ENCODE data around the gene HRH2. TPM values are rescaled to one million over a fixed set of nuclear protein-coding genes. Genes with fewer than 3 reads are reported as not detected.
"Not testable (repeated sequence)": the region's sequence is repeated elsewhere in the genome, so short reads cannot be mapped to it uniquely, and the experiment has no call there.

The HRH2 gene
- total and polyA plus RNA-seq, 2 donors (not counting 1 experiment from before 2014, with no cell fraction given), result 0.03 TPM; not detected in 1

DNA sequence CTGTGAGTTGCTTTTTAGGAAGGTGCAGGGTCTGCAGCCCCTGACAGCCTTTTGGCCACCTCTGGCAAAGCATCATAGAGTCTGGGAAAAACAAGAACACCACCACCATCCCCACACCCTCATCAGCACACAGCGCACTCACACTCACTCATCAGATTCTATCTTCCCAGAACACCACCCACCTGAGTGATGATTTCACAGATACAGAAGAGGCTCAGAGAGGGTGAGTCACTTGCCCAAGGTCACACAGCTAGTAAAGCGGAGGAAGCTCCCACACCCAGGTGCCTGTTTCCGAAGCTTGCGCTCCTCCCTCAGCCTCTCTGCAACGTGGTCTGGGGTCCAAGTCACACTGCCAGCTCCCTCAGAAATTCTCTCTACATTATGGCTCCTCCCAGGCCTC lies 41.8 kb upstream of the HRH2 start:
- no peaks in the 10 kb centered on the region for H3K27me3 ChIP-seq (ENCODE audit: control insufficient read depth, insufficient read depth, low read length)
- no peak for DNase-seq (ENCODE audit: low read depth in 2 of 2)
- H2AFZ ChIP-seq (ENCODE audit: low read length), result no peak overlapping the region
- H4K20me1 ChIP-seq (ENCODE audit: control insufficient read depth, extremely low read depth, insufficient read depth, low read length), result no peaks in the 10 kb centered on the region
- no peaks in the 10 kb centered on the region for H3K4me1 ChIP-seq (ENCODE audit: control insufficient read depth, extremely low read depth, insufficient read depth, low read length)
- H3K9ac ChIP-seq (ENCODE audit: insufficient read depth, low read length), result no peak overlapping the region
- H3K36me3 ChIP-seq (ENCODE audit: control insufficient read depth, insufficient read depth, low read length), result no peaks in the 10 kb centered on the region
- no peak overlapping the region for H3K27ac ChIP-seq (ENCODE audit: insufficient read depth, low read length)
- H3K4me3 ChIP-seq (replicated peaks in 1 of 4; ENCODE audit: control extremely low read depth in 1 of 4, insufficient read depth in 1 of 4, low read depth in 3 of 4, low read length in 4 of 4), result no peak overlapping the region
- TF ChIP-seq, protein P1, sequence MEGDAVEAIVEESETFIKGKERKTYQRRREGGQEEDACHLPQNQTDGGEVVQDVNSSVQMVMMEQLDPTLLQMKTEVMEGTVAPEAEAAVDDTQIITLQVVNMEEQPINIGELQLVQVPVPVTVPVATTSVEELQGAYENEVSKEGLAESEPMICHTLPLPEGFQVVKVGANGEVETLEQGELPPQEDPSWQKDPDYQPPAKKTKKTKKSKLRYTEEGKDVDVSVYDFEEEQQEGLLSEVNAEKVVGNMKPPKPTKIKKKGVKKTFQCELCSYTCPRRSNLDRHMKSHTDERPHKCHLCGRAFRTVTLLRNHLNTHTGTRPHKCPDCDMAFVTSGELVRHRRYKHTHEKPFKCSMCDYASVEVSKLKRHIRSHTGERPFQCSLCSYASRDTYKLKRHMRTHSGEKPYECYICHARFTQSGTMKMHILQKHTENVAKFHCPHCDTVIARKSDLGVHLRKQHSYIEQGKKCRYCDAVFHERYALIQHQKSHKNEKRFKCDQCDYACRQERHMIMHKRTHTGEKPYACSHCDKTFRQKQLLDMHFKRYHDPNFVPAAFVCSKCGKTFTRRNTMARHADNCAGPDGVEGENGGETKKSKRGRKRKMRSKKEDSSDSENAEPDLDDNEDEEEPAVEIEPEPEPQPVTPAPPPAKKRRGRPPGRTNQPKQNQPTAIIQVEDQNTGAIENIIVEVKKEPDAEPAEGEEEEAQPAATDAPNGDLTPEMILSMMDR (conservative IDR thresholded peaks at IDR 0.05 in 1 of 2, IDR thresholded peaks at IDR 0.05 in 1 of 2; ENCODE audit: low read depth in 1 of 2, low read length in 2 of 2), result no peak
- no peak for TF ChIP-seq EZH2 (IDR thresholded peaks at IDR 0.05; ENCODE audit: low read length, missing control alignments)
- no peaks in the 10 kb centered on the region for H3K79me2 ChIP-seq (ENCODE audit: control insufficient read depth, insufficient read depth, low read length)
- H3K9me3 ChIP-seq (ENCODE audit: control insufficient read depth, insufficient read depth, low read depth, low read length), result no peaks in the 10 kb centered on the region
- H3K4me2 ChIP-seq (ENCODE audit: extremely low read depth, insufficient read depth, low read length), result no peak overlapping the region

DNA sequence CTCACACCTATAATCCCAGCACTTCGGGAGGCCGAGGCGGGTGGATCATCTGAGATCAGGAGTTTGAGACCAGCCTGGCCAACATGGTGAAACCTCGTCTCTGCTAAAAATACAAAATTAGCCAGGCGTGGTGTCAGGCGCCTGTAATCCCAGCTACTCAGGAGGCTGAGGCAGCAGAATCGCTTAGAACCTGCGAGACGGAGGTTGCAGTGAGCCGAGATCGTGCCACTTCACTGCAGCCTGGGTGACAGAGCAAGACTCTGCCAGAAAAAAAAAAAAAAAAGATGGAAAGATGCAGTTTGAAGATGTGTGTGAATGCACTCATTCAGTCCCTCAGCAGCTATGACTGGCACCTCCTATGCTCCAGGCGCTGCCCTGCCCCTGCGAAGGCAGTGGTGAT lies 41.3 kb upstream of the HRH2 start:
- not testable (repeated sequence) for H3K9ac ChIP-seq (ENCODE audit: insufficient read depth, low read length); H3K79me2 ChIP-seq (ENCODE audit: control insufficient read depth, insufficient read depth, low read length); H3K9me3 ChIP-seq (ENCODE audit: control insufficient read depth, insufficient read depth, low read depth, low read length); H3K27me3 ChIP-seq (ENCODE audit: control insufficient read depth, insufficient read depth, low read length); H3K4me2 ChIP-seq (ENCODE audit: extremely low read depth, insufficient read depth, low read length); H3K4me3 ChIP-seq (replicated peaks in 1 of 4; ENCODE audit: control extremely low read depth in 1 of 4, insufficient read depth in 1 of 4, low read depth in 3 of 4, low read length in 4 of 4); DNase-seq (ENCODE audit: low read depth in 2 of 2); H2AFZ ChIP-seq (ENCODE audit: low read length); H3K4me1 ChIP-seq (ENCODE audit: control insufficient read depth, extremely low read depth, insufficient read depth, low read length); H3K27ac ChIP-seq (ENCODE audit: insufficient read depth, low read length); H3K36me3 ChIP-seq (ENCODE audit: control insufficient read depth, insufficient read depth, low read length); H4K20me1 ChIP-seq (ENCODE audit: control insufficient read depth, extremely low read depth, insufficient read depth, low read length)

DNA sequence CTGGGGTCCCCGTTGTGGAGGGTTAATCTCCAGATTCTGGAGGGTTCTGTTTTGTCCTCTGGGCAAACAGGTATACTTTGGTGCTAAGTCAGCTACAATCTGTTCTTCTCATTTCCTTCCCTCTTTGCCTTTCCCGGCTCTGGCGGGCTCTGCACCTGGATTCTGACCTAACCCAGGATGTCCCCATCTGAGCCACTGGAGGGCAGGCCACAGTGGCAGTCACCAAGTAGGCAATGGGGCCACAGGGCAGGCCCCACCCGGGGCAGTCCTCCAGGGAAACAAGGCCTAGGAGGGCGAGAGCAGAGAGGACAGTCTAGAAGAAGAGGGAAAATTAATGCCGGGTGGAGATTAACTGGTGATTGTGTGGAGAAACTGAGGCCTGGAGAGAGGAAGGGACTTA lies 40.4 kb upstream of the HRH2 start:
- H4K20me1 ChIP-seq (ENCODE audit: control insufficient read depth, extremely low read depth, insufficient read depth, low read length), result no peaks in the 10 kb centered on the region
- H3K27ac ChIP-seq (ENCODE audit: insufficient read depth, low read length), result no peak overlapping the region
- H3K79me2 ChIP-seq (ENCODE audit: control insufficient read depth, insufficient read depth, low read length), result no peaks in the 10 kb centered on the region
- no peak overlapping the region for H3K9ac ChIP-seq (ENCODE audit: insufficient read depth, low read length)
- TF ChIP-seq, protein P1 (conservative IDR thresholded peaks at IDR 0.05 in 1 of 2, IDR thresholded peaks at IDR 0.05 in 1 of 2; ENCODE audit: low read depth in 1 of 2, low read length in 2 of 2), result no peak
- no peak for TF ChIP-seq EZH2 (IDR thresholded peaks at IDR 0.05; ENCODE audit: low read length, missing control alignments)
- no peaks in the 10 kb centered on the region for H3K9me3 ChIP-seq (ENCODE audit: control insufficient read depth, insufficient read depth, low read depth, low read length)
- no peak overlapping the region for H3K4me3 ChIP-seq (replicated peaks in 1 of 4; ENCODE audit: control extremely low read depth in 1 of 4, insufficient read depth in 1 of 4, low read depth in 3 of 4, low read length in 4 of 4)
- H3K4me1 ChIP-seq (ENCODE audit: control insufficient read depth, extremely low read depth, insufficient read depth, low read length), result no peaks in the 10 kb centered on the region
- no peak for DNase-seq (ENCODE audit: low read depth in 2 of 2)
- no peak overlapping the region for H3K4me2 ChIP-seq (ENCODE audit: extremely low read depth, insufficient read depth, low read length)
- no peaks in the 10 kb centered on the region for H3K27me3 ChIP-seq (ENCODE audit: control insufficient read depth, insufficient read depth, low read length)
- H3K36me3 ChIP-seq (ENCODE audit: control insufficient read depth, insufficient read depth, low read length), result no peaks in the 10 kb centered on the region
- H2AFZ ChIP-seq (ENCODE audit: low read length), result no peak overlapping the region

Measured in fibroblast of lung (primary cell).